ENCODE measurements around the gene NOTO.
A peak's percentile ranks its signal among the peaks of the same experiment; 100 is the strongest.

Gene NOTO

DNA sequence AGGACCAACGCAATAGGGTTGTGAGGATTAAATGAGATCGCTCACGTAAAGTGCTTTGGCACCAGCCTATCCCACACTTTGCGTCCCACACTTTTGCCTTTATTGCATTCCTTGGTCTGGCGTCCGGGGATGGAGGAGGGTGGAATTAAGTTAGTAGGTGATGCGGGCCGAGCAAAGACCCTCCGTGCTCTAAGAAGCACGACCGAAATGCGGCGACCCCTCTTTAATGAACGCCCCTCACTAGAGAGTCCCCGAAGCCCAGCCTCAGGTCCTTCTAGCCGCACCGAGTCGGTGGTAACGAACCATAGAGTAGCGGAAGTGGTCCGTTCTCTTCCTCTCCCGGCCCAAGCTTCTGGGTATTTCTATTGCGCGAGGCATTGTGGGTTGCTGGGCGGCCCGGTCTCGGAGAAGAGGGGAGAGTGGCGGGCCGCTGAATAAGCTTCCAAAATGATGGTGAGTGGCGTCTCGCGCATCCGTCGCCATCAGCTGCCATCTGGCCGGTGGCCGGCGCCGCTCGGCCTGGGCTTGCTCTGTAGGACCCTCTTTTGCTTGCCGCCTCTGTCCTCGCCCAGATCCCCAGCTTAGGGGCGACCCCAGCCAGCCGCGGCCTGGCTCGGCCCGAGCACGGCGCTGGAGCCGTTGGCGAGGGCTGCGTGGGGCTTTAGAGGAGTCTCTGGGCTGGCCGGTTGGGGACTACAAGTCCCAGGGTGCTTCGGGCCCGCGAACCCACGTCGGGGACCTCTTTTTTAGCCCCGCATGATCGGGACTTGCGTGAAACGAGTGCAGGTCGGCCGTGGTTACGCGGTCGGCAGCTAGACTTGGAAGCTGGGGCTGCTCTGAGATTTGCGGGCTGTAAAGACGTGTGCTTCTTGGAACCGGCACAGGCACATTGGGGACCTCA lies 31.8 kb downstream of the NOTO start, which contains the start of gene CCT7:
TSS of gene CCT7 (plus strand) at position 377 of the 901 bp plus-strand sequence. CDS start at position 448, 71 bp downstream.
- peak; percentile 75 to 77 for DNase-seq (ENCODE audit: low read depth in 2 of 2)

DNA sequence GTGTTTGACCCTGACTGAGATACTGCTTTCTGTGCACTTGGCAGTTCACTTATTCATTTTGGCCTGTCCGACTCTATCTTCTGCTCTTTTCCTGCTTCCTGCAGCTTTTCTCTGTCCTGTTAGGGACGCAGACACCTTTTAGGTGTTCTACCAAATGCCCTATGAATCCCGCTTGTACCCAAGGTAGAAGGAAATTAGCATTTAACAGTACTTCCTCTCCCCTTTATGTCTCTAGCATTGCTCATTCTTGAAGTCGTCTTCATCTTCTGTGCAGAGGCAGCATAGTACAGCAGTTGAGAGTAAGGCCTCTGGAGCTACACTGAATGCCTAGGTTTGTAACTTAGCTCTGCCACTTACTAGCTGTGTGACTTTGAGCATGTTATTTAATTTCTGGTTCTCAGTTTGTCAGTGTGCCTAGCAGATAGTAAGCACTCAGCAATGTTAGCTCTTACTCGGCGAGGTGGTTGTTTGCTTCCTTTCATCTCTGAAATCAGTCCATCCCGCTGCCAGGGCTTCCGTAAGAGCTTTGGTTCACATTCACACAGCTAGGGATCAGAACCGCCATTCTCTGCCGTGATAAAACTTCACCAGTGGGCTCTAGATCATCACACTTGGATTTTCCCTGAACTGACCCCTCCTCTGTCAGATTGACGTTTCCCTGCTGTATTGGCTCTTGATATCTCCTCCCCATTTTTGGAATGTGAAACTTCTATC lies 33.1 kb downstream of the NOTO start:
- DNase-seq (ENCODE audit: low read depth in 2 of 2): no peak

DNA sequence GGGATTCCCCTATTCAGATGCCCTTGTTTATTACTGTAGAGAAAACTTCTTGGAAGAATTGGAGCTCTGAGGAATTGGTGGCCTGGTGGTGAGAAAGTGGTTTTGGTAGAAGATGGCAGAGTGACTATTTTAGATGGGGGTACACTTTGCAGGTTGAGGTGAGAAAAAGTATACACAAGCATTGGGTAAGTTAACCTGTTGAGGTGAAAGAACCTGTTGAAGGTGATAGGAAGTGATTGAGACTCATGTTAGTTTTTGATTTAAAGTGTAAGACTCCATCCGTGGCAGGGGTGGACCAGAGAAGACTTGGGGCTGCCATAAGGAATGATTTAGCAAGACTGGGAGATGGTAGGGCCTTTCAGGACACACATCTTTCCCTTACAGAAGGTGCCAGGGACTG lies 34.8 kb downstream of the NOTO start:
- DNase-seq (ENCODE audit: low read depth in 2 of 2): no peak

DNA sequence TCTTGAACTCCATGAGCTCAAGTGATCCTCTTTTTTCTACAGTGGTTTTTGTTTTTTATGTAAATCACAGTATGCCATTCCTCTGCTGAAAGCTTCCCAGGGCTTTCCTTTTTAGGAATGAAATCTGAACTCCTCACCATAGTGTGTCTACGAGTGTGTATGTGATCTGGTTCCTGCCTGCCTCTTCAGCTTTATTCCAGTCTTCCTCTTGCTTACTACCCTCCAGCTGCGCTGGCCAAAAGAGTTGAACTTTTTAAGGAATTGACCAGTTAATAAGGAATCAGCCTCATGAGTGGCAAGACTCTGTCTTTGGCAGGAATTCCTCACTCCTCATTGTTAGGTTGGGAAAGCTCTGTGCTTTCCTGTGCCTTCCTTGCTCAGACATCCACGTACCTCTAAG lies 35.8 kb downstream of the NOTO start:
- DNase-seq (ENCODE audit: low read depth in 2 of 2): no peak

- no peak for DNase-seq (ENCODE audit: low read depth in 2 of 2)
Observed at GRCh38 chr2:73238976-73239375, 36.6 kb downstream of the NOTO start.

DNA sequence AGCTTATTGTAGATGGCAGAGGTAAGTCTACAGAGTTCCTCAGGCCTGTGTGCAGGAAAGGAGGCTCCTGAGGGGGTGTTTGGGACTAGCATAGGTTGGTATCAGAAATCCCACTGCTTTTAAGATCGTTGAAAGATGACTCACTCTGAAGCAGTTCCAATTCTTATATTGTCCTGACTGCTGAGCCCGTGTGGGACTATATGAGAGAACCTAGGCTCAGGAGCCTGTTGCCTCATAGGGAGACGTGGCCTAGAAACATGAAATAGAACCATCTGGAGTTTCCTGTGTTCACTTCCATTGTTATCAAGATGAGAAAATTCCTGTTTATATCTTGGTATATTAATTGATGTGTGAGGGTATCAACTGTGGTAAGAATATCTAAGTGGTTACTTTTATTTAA lies 37.4 kb downstream of the NOTO start:
- DNase-seq (ENCODE audit: low read depth in 2 of 2): no peak

- DNase-seq (ENCODE audit: low read depth in 2 of 2): no peak
Observed at GRCh38 chr2:73243884-73244570, 41.7 kb downstream of the NOTO start.

- no peak for DNase-seq (ENCODE audit: low read depth in 2 of 2)
Observed at GRCh38 chr2:73244580-73244979, 42.2 kb downstream of the NOTO start.

GRCh38 chr2:73246850-73247249 lies 44.5 kb downstream of the NOTO start:
- no peak for DNase-seq (ENCODE audit: low read depth in 2 of 2)

DNA sequence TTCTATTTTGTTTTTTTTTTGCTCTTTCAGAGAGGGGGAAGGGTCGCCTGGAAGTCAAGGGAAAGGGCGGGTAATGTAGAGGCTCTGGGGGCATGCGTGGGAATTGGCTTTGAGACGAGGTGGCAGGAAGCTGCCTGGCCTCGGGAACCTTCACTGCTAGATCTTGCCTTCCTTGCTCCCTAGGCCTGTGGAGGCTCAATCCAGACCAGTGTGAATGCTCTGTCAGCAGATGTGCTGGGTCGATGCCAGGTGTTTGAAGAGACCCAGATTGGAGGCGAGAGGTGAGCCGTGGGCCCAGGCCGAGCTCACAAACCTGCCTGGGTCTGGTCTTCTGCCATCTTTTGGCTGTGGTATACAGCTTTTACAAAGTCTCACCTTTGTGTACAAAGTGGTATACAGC lies 47.3 kb downstream of the NOTO start:
- no peak for DNase-seq (ENCODE audit: low read depth in 2 of 2)

- DNase-seq (ENCODE audit: low read depth in 2 of 2): no peak
Observed at GRCh38 chr2:73250872-73251846, 48.8 kb downstream of the NOTO start.

GRCh38 chr2:73252238-73253027 lies 50.1 kb downstream of the NOTO start:
- DNase-seq (ENCODE audit: low read depth in 2 of 2): no peak

GRCh38 chr2:73253400-73253799 lies 51.0 kb downstream of the NOTO start:
- DNase-seq (ENCODE audit: low read depth in 2 of 2): no peak

DNA sequence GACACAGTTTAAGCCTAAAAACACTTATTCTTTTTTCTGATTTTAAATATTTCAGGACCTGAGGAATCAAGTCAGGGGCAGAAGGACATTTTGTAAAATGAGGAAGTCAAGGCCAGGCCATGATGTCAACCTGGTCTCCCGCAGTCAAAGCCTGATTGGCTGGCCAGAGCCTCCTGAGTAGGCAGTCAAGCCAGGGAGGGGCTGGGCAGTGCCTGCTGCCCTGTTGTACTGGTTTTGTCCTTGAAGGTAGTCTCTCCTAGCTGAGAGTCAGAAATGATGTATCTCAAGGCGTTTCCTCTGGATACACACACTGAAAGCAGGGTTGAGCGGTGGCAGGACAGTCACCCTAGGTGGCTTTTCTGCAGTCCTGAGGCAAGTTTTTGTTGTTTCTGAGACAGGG lies 51.5 kb downstream of the NOTO start:
- no peak for DNase-seq (ENCODE audit: low read depth in 2 of 2)

DNA sequence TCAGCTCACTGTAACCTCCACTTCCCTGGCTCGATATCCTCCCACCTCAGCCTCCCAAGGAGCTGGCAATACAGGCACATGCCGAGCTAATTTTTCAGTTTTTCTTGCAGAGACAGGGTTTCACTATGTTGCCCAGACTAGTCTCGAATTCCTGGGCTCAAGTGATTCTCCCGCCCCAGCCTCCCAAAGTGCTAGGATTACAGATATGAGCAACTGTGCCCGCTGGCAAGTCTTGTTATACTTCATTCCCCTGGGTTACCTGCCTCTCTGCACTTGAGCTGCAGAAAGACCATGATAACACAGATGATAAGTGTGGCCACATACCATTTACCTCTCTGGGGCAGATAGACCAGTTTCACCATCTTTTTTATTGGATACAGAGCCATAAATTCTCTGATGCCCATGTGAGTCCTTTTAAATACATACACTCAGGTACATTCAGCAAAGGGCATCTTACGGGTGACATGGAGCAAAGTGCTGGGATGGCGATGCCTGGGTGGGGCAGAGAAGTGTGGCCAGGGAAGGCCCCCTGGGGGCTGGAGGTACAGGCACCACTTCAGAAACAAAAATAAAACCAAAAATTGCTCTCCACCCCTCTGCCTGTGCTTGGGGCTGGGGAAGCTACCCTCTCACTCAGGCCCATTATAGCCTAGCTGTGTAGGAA lies 52.1 kb downstream of the NOTO start:
- no peak for DNase-seq (ENCODE audit: low read depth in 2 of 2)

- DNase-seq (ENCODE audit: low read depth in 2 of 2): no peak
Observed at GRCh38 chr2:73255007-73255644, 52.8 kb downstream of the NOTO start.

DNA sequence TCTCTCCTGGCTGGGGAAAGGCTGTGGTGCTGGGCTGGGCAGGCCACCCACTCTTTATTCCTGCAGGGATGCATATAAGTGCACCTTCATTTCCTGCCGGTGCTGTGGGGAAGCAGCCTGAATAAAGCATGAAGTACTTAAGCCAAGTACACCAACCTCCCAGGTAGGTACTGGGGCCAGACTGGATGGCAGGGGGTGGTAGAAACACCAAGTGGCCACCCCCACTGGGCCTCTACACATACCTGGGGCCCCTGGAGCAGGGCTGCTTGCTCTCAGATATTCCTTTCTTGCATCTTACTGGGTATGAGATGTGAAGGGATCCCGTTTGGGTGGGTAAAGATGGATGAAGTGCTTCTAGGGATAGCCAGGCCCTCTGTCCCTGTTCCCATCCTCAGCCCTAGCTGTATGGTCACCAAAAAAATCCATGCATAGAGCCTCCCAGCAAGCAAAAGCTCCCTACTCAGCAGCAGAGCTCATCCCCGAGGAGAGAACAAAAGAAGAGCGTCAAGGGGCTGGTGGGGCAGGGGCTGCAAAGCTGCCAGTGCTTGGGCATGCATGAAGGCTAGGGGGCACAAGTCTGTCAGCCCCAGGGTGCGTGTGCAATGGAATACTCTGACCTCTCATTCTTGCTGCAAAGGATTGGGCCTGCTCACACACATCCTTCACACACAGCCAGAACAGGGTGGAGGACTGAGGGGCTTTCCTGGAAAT lies 53.7 kb downstream of the NOTO start:
- DNase-seq (ENCODE audit: low read depth in 2 of 2): no peak

- DNase-seq (ENCODE audit: low read depth in 2 of 2): no peak
Observed at GRCh38 chr2:73256618-73256922, 54.2 kb downstream of the NOTO start.

DNA sequence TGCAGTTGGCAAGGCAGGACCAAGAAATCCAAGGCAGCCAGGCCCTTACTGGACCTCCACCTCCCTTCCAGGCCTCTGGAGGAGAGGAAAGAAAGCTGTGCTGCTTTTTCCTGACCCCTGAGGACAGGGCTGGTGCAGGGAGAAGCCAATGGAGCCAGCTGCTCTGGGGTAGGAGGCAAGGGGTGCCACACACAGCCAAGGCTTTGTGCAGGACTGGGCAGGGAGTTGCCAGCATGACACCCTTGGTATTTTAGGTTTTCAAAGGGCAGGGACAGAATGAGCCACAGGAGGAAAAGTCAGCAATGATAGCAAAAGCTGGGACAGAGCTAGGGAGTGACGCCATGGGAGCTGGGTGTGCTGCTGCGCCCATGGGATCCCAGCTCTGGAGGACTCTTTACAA lies 54.6 kb downstream of the NOTO start:
- no peak for DNase-seq (ENCODE audit: low read depth in 2 of 2)
